ENCODE data around the gene GALE. TPM values are rescaled to one million over a fixed set of nuclear protein-coding genes. Genes with fewer than 3 reads are reported as not detected.

GALE gene
- polyA plus RNA-seq, 1 donor (not counting 4 experiments of a cell fraction or from before 2014, with no cell fraction given), result 52.8 TPM

DNA sequence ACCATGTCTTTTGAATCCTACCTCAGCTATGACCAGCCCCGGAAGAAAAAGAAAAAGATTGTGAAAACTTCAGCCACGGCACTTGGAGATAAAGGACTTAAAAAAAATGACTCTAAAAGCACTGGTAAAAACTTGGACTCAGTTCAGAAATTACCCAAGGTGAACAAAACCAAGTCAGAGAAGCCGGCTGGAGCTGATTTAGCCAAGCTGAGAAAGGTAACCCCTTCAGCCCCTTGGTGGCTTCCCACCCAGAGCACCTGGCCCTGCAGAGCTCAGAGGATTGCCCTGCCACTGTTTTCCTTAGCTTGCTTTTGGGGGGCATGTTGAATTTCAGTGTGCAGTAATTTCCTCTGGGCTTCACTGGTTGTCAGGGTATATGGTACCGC, 48.7 kb downstream of the GALE start:
- dilution Hi-C loops (cut with MboI; ENCODE audit: extremely low pct_ligation_motif_present, low sequenced_read_pairs), result no loop called here
- FAIRE-seq, result no peak

DNA sequence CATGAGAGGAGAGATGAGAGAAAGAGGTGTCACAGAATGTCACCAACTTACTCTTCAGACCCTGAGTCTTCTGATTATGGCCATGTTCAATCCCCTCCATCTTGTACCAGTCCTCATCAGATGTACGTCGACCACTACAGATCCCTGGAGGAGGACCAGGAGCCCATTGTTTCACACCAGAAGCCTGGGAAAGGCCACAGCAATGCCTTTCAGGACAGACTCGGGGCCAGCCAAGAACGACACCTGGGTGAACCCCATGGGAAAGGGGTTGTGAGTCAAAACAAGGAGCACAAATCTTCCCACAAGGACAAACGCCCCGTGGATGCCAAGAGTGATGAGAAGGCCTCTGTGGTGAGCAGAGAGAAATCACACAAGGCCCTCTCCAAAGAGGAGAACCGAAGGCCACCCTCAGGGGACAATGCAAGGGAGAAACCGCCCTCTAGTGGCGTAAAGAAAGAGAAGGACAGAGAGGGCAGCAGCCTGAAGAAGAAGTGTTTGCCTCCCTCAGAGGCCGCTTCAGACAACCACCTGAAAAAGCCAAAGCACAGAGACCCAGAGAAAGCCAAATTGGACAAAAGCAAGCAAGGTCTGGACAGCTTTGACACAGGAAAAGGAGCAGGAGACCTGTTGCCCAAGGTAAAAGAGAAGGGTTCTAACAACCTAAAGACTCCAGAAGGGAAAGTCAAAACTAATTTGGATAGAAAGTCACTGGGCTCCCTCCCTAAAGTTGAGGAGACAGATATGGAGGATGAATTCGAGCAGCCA, 49.3 kb downstream of the GALE start:
- H3K79me2 ChIP-seq (ENCODE audit: control insufficient read depth, insufficient read depth, low read length), result peaks cover 48% of the 10 kb centered on the region
- no peak for FAIRE-seq

More for the DNA sequence above, 48.7 kb downstream of the GALE start:
- TF ChIP-seq, protein P1, sequence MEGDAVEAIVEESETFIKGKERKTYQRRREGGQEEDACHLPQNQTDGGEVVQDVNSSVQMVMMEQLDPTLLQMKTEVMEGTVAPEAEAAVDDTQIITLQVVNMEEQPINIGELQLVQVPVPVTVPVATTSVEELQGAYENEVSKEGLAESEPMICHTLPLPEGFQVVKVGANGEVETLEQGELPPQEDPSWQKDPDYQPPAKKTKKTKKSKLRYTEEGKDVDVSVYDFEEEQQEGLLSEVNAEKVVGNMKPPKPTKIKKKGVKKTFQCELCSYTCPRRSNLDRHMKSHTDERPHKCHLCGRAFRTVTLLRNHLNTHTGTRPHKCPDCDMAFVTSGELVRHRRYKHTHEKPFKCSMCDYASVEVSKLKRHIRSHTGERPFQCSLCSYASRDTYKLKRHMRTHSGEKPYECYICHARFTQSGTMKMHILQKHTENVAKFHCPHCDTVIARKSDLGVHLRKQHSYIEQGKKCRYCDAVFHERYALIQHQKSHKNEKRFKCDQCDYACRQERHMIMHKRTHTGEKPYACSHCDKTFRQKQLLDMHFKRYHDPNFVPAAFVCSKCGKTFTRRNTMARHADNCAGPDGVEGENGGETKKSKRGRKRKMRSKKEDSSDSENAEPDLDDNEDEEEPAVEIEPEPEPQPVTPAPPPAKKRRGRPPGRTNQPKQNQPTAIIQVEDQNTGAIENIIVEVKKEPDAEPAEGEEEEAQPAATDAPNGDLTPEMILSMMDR (optimal IDR thresholded peaks at IDR 0.05 in 1 of 3, IDR thresholded peaks at IDR 0.05 in 1 of 3, conservative IDR thresholded peaks at IDR 0.05 in 1 of 3; ENCODE audit: extremely low read depth in 1 of 3, insufficient read depth in 2 of 3, low read length in 3 of 3), result no peak
- no peak for TF ChIP-seq EZH2 (IDR thresholded peaks at IDR 0.05; ENCODE audit: low read length)
- Histone ChIP-seq H2AFZ (ENCODE audit: control insufficient read depth, low read length) (no peak overlapping the region), H3K27ac (ENCODE audit: control insufficient read depth, insufficient read depth, low read length) (no peak overlapping the region), H3K9me1 (ENCODE audit: control insufficient read depth, extremely low read depth, insufficient read depth, low read length) (no peaks in the 10 kb centered on the region), H3K36me3 (ENCODE audit: control insufficient read depth in 2 of 2, extremely low read depth in 1 of 2, insufficient read depth in 2 of 2, low read length in 2 of 2) (peaks cover 45 to 54% of the 10 kb centered on the region in 2 experiments), H4K20me1 (ENCODE audit: control insufficient read depth, extremely low read depth, insufficient read depth, low read length) (peaks cover 6% of the 10 kb centered on the region), H3K9ac (ENCODE audit: control insufficient read depth, extremely low read depth, insufficient read depth, low read length) (no peak overlapping the region), H3K27me3 (ENCODE audit: control insufficient read depth, extremely low read depth, insufficient read depth, low read length) (no peaks in the 10 kb centered on the region), H3K9me3 (ENCODE audit: control insufficient read depth, low read depth, low read length) (no peaks in the 10 kb centered on the region), H3K4me2 (ENCODE audit: control insufficient read depth, extremely low read depth, insufficient read depth, low read depth, low read length) (no peak overlapping the region), H3K4me1 (ENCODE audit: control insufficient read depth, extremely low read depth, insufficient read depth, low read length) (peaks cover 10% of the 10 kb centered on the region), H3K4me3 (ENCODE audit: control insufficient read depth in 2 of 3, extremely low read depth in 1 of 3, insufficient read depth in 2 of 3, low read depth in 1 of 3, low read length in 3 of 3) (no peak overlapping the region), H3K79me2 (ENCODE audit: control insufficient read depth, insufficient read depth, low read length) (peaks cover 43% of the 10 kb centered on the region)
- no peak for DNase-seq (ENCODE audit: low read depth, low spot score)

More for the DNA sequence above, 49.3 kb downstream of the GALE start:
- no peaks in the 10 kb centered on the region for H3K27me3 ChIP-seq (ENCODE audit: control insufficient read depth, extremely low read depth, insufficient read depth, low read length)
- no peaks in the 10 kb centered on the region for H3K9me3 ChIP-seq (ENCODE audit: control insufficient read depth, low read depth, low read length)
- H3K9me1 ChIP-seq (ENCODE audit: control insufficient read depth, extremely low read depth, insufficient read depth, low read length), result no peaks in the 10 kb centered on the region
- no peak overlapping the region for H2AFZ ChIP-seq (ENCODE audit: control insufficient read depth, low read length)
- peaks cover 12% of the 10 kb centered on the region for H3K4me1 ChIP-seq (ENCODE audit: control insufficient read depth, extremely low read depth, insufficient read depth, low read length)
- no peak for TF ChIP-seq EZH2 (IDR thresholded peaks at IDR 0.05; ENCODE audit: low read length)
- TF ChIP-seq, protein P1 (optimal IDR thresholded peaks at IDR 0.05 in 1 of 3, IDR thresholded peaks at IDR 0.05 in 1 of 3, conservative IDR thresholded peaks at IDR 0.05 in 1 of 3; ENCODE audit: extremely low read depth in 1 of 3, insufficient read depth in 2 of 3, low read length in 3 of 3), result peak; percentile 62 to 81 (median 74)
- no peak overlapping the region for H3K9ac ChIP-seq (ENCODE audit: control insufficient read depth, extremely low read depth, insufficient read depth, low read length)
- DNase-seq (ENCODE audit: low read depth, low spot score), result no peak
- H3K4me2 ChIP-seq (ENCODE audit: control insufficient read depth, extremely low read depth, insufficient read depth, low read depth, low read length), result no peak overlapping the region
- no peak overlapping the region for H3K4me3 ChIP-seq (ENCODE audit: control insufficient read depth in 2 of 3, extremely low read depth in 1 of 3, insufficient read depth in 2 of 3, low read depth in 1 of 3, low read length in 3 of 3)
- dilution Hi-C loops (cut with MboI; ENCODE audit: extremely low pct_ligation_motif_present, low sequenced_read_pairs), result no loop called here
- peaks cover 43 to 48% of the 10 kb centered on the region in 2 experiments for H3K36me3 ChIP-seq (ENCODE audit: control insufficient read depth in 2 of 2, extremely low read depth in 1 of 2, insufficient read depth in 2 of 2, low read length in 2 of 2)
- no peak overlapping the region for H3K27ac ChIP-seq (ENCODE audit: control insufficient read depth, insufficient read depth, low read length)
- H4K20me1 ChIP-seq (ENCODE audit: control insufficient read depth, extremely low read depth, insufficient read depth, low read length), result peaks cover 6% of the 10 kb centered on the region

Measured in keratinocyte (primary cell).